SK-N-SH treated with all-trans-retinoic acid at 6 μM for 48 hours (cell line): ENCODE measurements around the gene DYNC1I1.

Experiments used
- ATAC-seq: fragments of 200-7000 bp; cut with Tn5 transposase; 3 replicates; pipeline ENCODE4 v1.9.1; 2020; ENCODE audit warnings: mild to moderate bottlenecking, moderate library complexity
- ARNTL ChIP-seq: fragments of 450-650 bp; formaldehyde crosslinking; IDR thresholded peaks from 2 replicates; pipeline ENCODE4 v1.5.0; 2020; ENCODE audit warnings: low read depth, mild to moderate bottlenecking, moderate library complexity, borderline replicate concordance
- BACH2 ChIP-seq: fragments of 250-450 bp; sonication (Bioruptor Pico); IDR thresholded peaks from 2 replicates; pipeline ENCODE4 v1.9.0; 2021; ENCODE audit warnings: mild to moderate bottlenecking, borderline replicate concordance
- CREB5 ChIP-seq: fragments of 250-450 bp; sonication (Bioruptor Pico); IDR thresholded peaks from 2 replicates; pipeline ENCODE4 v1.5.1; 2020; ENCODE audit warnings: low read depth, mild to moderate bottlenecking, moderate library complexity
- CSDC2 ChIP-seq: fragments of 250-450 bp; sonication (Bioruptor Pico); IDR thresholded peaks from 2 replicates; pipeline ENCODE4 v1.5.0; 2020; ENCODE audit warnings: mild to moderate bottlenecking, moderate library complexity
- CSRNP3 ChIP-seq: fragments of 250-450 bp; sonication (Bioruptor Pico); IDR thresholded peaks from 2 replicates; pipeline ENCODE4 v1.5.1; 2021; ENCODE audit warnings: mild to moderate bottlenecking, moderate library complexity
- ESRRG ChIP-seq: fragments of 250-450 bp; sonication (Bioruptor Pico); IDR thresholded peaks from 2 replicates; pipeline ENCODE4 v1.6.1; 2021; ENCODE audit warnings: mild to moderate bottlenecking
- GLIS3 ChIP-seq: fragments of 250-450 bp; sonication (Bioruptor Pico); IDR thresholded peaks from 2 replicates; pipeline ENCODE4 v1.5.0; 2020; ENCODE audit warnings: mild to moderate bottlenecking, moderate library complexity
- ISL1 ChIP-seq: fragments of 250-450 bp; sonication (Bioruptor Pico); IDR thresholded peaks from 2 replicates; pipeline ENCODE4 v2.1.2; 2022; ENCODE audit warnings: mild to moderate bottlenecking, moderate library complexity
- OSR1 ChIP-seq: fragments of 250-450 bp; sonication (Bioruptor Pico); IDR thresholded peaks from 2 replicates; pipeline ENCODE4 v1.8.0; 2022; ENCODE audit warnings: moderate library complexity, mild to moderate bottlenecking, inconsistent platforms
- PATZ1 ChIP-seq: fragments of 250-450 bp; sonication (Bioruptor Pico); IDR thresholded peaks from 2 replicates; pipeline ENCODE4 v1.8.0; 2020; ENCODE audit warnings: mild to moderate bottlenecking, moderate library complexity, borderline replicate concordance
- POU6F1 ChIP-seq: fragments of 250-450 bp; sonication (Bioruptor Pico); IDR thresholded peaks from 2 replicates; pipeline ENCODE4 v1.8.0; 2021; ENCODE audit warnings: low read depth, mild to moderate bottlenecking, moderate library complexity, borderline replicate concordance
- PPARA ChIP-seq: fragments of 250-450 bp; sonication (Bioruptor Pico); IDR thresholded peaks from 2 replicates; pipeline ENCODE4 v1.5.0; 2020; ENCODE audit warnings: mild to moderate bottlenecking, borderline replicate concordance
- RARB ChIP-seq: fragments of 250-450 bp; sonication (Bioruptor Pico); IDR thresholded peaks from 2 replicates; pipeline ENCODE4 v1.8.0; 2021; ENCODE audit warnings: mild to moderate bottlenecking, moderate library complexity
- SNAI2 ChIP-seq: fragments of 250-450 bp; sonication (Bioruptor Pico); IDR thresholded peaks from 2 replicates; pipeline ENCODE4 v1.5.0; 2020; ENCODE audit warnings: mild to moderate bottlenecking, moderate library complexity
- TCF4 ChIP-seq: fragments of 250-450 bp; sonication (Bioruptor Pico); IDR thresholded peaks from 2 replicates; pipeline ENCODE4 v1.8.0; 2021; ENCODE audit warnings: mild to moderate bottlenecking, moderate library complexity, borderline replicate concordance
- TOX ChIP-seq: fragments of 250-450 bp; sonication (Bioruptor Pico); IDR thresholded peaks from 2 replicates; pipeline ENCODE4 v1.8.0; 2021; ENCODE audit warnings: mild to moderate bottlenecking, moderate library complexity, borderline replicate concordance
- TSHZ2 ChIP-seq: fragments of 250-450 bp; sonication (Bioruptor Pico); IDR thresholded peaks from 2 replicates; pipeline ENCODE4 v1.5.0; 2020; ENCODE audit warnings: mild to moderate bottlenecking, moderate library complexity
- ZC3H10 ChIP-seq: fragments of 250-450 bp; sonication (Bioruptor Pico); IDR thresholded peaks from 2 replicates; pipeline ENCODE4 v1.5.1; 2021; ENCODE audit warnings: mild to moderate bottlenecking, moderate library complexity
- ZFP3 ChIP-seq: fragments of 250-450 bp; sonication (Bioruptor Pico); IDR thresholded peaks from 2 replicates; pipeline ENCODE4 v1.5.0; 2020; ENCODE audit warnings: mild to moderate bottlenecking, moderate library complexity
- ZFP30 ChIP-seq: fragments of 450-650 bp; formaldehyde crosslinking; IDR thresholded peaks from 2 replicates; pipeline ENCODE4 v1.5.0; 2022; ENCODE audit warnings: mild to moderate bottlenecking, moderate library complexity
- ZNF565 ChIP-seq: fragments of 450-650 bp; formaldehyde crosslinking; conservative IDR thresholded peaks from 2 replicates; pipeline ENCODE4 v1.5.0; 2020; ENCODE audit warnings: low read depth, mild to moderate bottlenecking, moderate library complexity
- ZNF70 ChIP-seq: fragments of 450-650 bp; formaldehyde crosslinking; IDR thresholded peaks from 2 replicates; pipeline ENCODE4 v1.5.0; 2020; ENCODE audit warnings: mild to moderate bottlenecking, moderate library complexity

Gene DYNC1I1

GRCh38 chr7:95845007-95845406, 72.7 kb downstream of the DYNC1I1 start:
- no peak for ATAC-seq
- TF ChIP-seq ISL1, result no peak
- no peak for TF ChIP-seq SNAI2 (CRISPR knock-in tag)
- TF ChIP-seq ZNF565, result no peak
- TF ChIP-seq ARNTL, result no peak
- no peak for TF ChIP-seq TOX (CRISPR knock-in tag)
- no peak for TF ChIP-seq ZFP3 (CRISPR knock-in tag)
- TF ChIP-seq ESRRG (CRISPR knock-in tag), result no peak
- TF ChIP-seq ZFP30, result no peak
- TF ChIP-seq TCF4 (CRISPR knock-in tag), result no peak
- TF ChIP-seq POU6F1 (CRISPR knock-in tag), result no peak
- no peak for TF ChIP-seq PATZ1 (CRISPR knock-in tag)
- no peak for TF ChIP-seq RARB (CRISPR knock-in tag)
- TF ChIP-seq ZNF70, result no peak
- no peak for TF ChIP-seq CREB5 (CRISPR knock-in tag)
- TF ChIP-seq ZC3H10, result no peak
- TF ChIP-seq CSDC2 (CRISPR knock-in tag), result no peak
- no peak for TF ChIP-seq PPARA
- no peak for TF ChIP-seq BACH2 (CRISPR knock-in tag)
- TF ChIP-seq TSHZ2 (CRISPR knock-in tag), result no peak

- no peak for ATAC-seq
- TF ChIP-seq ZC3H10, result no peak
- no peak for TF ChIP-seq ZNF565
- TF ChIP-seq BACH2 (CRISPR knock-in tag), result no peak
- TF ChIP-seq PPARA, result no peak
- TF ChIP-seq CSRNP3 (CRISPR knock-in tag), result no peak
- no peak for TF ChIP-seq PATZ1 (CRISPR knock-in tag)
- TF ChIP-seq ZNF70, result no peak
- TF ChIP-seq ZFP30, result no peak
- no peak for TF ChIP-seq TOX (CRISPR knock-in tag)
- TF ChIP-seq ARNTL, result no peak
- TF ChIP-seq ESRRG (CRISPR knock-in tag), result no peak
- no peak for TF ChIP-seq OSR1 (CRISPR knock-in tag)
- no peak for TF ChIP-seq POU6F1 (CRISPR knock-in tag)
- TF ChIP-seq GLIS3 (CRISPR knock-in tag), result no peak
- TF ChIP-seq ISL1, result no peak
- TF ChIP-seq SNAI2 (CRISPR knock-in tag), result no peak
- TF ChIP-seq, all 23 proteins: peak for 0
Observed at GRCh38 chr7:95847061-95847460, 74.7 kb downstream of the DYNC1I1 start.
